ENCODE results near the gene CEP250.

Gene CEP250

GRCh38 chr20:35563834-35564233 is 108.4 kb downstream of the CEP250 start:
- no peak for DNase-seq

- DNase-seq, result no peak
Observed at GRCh38 chr20:35564905-35565304, 109.5 kb downstream of the CEP250 start.

GRCh38 chr20:35568645-35569044 is 113.2 kb downstream of the CEP250 start:
- DNase-seq, result no peak
